NCI-H1105 (cell line): ENCODE measurements around the gene ATAD5.
"Not testable (repeated sequence)": the region's sequence is repeated elsewhere in the genome, so short reads cannot be mapped to it uniquely, and the experiment has no call there.

Source experiments
- DNase-seq: peaks from one replicate; lab custom pipeline; 2025; lab: John Stamatoyannopoulos, UW

Gene ATAD5

DNA sequence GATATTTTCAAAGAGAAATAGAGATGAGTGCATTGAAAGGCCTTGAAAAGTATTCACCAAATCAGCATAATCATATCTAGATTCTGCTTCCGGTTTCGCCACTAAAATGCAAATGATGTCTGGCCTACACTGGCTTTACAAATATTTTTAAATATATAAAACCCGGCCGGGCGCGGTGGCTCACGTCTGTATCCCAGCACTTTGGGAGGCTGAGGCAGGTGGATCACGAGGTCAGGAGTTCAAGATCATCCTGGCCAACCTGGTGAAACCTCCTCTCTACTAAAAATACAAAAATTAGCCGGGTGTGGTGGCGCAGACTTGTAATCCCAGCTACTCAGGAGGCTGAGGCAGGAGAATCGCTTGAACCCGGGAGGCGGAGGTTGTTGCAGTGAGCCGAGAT is 8.8 kb upstream of the ATAD5 start:
- DNase-seq: not testable (repeated sequence)

DNA sequence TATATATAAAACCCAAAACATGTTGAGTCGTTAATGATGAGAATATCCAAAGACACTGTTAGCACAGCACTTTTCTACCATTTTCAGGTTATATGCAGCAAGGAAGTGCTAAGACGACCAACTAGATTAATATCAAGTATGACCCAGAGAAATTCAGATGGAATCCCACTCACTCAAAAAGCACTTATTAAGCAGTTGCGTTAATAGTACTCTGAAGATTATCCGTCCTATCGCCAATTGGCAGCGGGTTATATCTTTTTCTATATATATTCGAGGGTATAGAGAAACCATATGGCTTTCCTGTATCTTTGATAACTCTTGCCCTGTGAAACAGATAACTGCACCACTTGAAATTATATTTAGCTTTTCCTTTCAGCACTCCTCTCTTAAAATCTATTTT is 8.3 kb upstream of the ATAD5 start:
- no peak for DNase-seq

GRCh38 chr17:30824002-30824355 is 7.8 kb upstream of the ATAD5 start:
- no peak for DNase-seq

DNA sequence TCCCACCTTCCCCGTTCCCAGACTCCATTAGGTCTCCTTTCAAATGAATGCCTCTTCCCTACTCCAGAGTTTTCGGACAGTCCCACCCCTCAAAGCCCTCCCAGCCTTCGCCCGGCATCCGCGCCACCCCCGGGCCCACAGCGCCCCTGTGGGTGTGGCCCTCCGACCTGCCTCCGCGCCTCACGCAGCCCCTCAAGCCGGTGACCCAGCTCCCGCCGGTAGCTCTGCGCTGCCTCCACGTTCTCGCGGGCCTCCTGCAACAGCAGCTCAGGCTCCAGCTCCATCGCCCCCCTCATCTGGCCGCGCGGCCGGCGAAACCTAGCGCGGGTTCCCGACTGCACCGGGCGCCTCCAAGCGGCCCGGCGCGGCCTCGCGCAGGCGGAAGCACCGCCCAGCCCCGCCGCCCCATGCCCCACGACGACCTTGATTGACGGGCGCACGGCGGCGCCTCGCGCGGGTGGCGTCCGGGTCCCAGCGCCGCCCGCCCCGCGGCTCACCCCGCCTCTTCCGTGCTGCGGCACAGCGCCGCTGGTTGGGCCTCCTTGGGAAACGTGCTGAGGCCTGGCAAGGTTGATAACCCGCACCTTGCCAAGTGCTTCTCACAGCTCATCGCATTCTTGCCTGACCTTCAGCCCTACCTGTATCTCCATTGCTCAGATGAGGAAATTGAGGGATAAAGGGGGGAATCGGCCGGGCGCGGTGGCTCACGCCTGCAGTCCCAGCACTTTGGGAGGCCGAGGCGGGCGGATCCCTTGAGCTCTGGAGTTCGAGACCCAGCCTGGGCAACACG is 7.2 kb upstream of the ATAD5 start, which contains the start of gene CRLF3:
Gene CRLF3, minus strand, starts transcription at position 337 of the 790 bp plus-strand sequence. Its CDS starts 41 bp downstream, at position 296.
- DNase-seq: peak; percentile 85

GRCh38 chr17:30827082-30827481 is 4.7 kb upstream of the ATAD5 start:
- DNase-seq: no peak

- no peak for DNase-seq
Observed at GRCh38 chr17:30829022-30829421, 2.7 kb upstream of the ATAD5 start.

DNA sequence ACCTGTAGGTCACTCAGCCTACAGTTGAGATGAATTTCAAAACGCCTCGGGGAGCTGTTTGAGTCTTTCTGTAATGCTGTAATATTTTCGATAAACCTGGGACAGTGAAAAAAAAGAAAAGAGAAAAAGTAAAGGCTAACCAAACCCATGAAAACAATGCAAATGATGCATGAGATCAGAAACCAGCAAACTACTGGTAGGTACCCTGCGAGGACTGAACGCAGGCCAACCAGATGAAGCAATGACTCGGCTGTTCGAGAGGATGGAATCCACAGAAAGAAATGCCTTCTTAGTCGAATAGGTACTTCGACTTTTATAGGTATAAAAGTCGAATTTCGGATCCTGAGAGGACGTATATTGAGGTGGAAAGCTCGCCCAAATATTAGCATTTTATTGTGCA is 509 bp upstream of the ATAD5 start:
- no peak for DNase-seq

GRCh38 chr17:30832438-30833124 is 815 bp downstream of the ATAD5 start:
- DNase-seq: no peak

DNA sequence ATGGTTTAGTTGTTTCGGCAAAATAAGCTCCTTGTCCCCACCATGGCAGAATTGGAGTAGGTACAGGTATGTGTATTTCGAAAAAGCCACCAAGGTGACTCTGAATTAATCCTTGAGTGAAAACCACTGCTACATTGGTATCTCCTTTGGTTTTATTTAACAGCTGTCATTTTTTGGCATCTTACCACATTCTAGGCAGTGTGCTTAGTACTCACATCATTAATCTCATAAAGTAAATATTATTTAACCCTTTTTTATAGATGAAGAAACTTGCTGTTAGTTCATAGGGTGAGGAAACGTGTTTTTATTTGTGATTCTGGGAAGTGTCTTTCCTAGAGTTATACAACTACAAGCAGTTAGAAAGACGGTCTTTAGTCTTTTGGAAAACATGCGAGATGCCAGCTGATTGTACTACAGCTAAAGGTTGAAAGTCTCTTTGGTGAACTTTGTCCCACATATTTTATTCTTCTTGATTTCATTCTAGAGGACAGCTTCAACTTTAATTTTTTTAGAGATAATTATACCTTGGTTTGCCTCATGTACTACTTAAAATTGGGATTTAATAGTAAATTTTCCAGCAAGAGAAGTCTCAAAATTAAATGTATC is 6.5 kb downstream of the ATAD5 start:
- no peak for DNase-seq

GRCh38 chr17:30840771-30841170 is 9.0 kb downstream of the ATAD5 start:
- no peak for DNase-seq

GRCh38 chr17:30848021-30848420 is 16.3 kb downstream of the ATAD5 start:
- DNase-seq: no peak

- DNase-seq: no peak
Observed at GRCh38 chr17:30854146-30854545, 22.4 kb downstream of the ATAD5 start.

- DNase-seq: no peak
Observed at GRCh38 chr17:30858556-30859250, 26.9 kb downstream of the ATAD5 start.

DNA sequence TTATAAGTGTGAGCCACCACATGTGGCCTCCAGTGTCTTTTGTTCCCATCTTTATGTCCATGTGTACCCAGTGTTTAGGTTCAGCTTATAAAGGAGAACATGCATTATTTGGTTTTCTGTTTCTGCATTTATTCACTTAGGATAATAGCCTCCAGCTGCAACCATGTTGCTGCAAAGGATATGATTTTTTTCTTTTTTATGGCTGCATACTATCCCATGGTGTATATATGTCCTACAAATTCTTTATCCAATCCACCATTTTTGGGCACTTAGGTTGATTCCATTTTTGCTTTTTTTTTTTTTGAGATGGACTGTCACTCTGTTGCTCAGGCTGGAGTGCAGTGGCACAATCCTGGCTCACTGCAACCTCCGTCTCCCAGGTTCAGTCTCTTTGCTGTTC is 32.9 kb downstream of the ATAD5 start:
- no peak for DNase-seq

- no peak for DNase-seq
Observed at GRCh38 chr17:30869005-30869404, 37.2 kb downstream of the ATAD5 start.

GRCh38 chr17:30886187-30886586 is 54.4 kb downstream of the ATAD5 start:
- DNase-seq: no peak

DNA sequence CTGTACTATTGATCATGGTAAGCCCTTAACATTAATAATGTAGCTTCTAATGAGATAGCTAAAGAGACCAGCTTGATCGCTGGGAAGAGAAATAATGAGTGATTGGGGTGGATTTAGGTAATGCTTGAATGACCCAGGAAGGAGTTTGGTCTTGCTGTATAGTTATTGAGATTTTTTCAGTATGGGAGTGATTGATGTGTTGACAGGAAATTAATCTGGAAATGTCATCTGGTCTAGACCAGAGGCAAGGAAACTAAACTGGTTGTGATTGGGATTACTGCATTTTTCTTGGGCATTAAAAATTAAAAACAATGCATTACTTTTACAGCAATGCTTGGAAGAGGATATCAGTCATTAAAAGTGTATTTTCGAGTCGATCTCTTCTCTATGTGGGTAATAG is 62.5 kb downstream of the ATAD5 start:
- DNase-seq: no peak

- no peak for DNase-seq
Observed at GRCh38 chr17:30897311-30897710, 65.5 kb downstream of the ATAD5 start.

DNA sequence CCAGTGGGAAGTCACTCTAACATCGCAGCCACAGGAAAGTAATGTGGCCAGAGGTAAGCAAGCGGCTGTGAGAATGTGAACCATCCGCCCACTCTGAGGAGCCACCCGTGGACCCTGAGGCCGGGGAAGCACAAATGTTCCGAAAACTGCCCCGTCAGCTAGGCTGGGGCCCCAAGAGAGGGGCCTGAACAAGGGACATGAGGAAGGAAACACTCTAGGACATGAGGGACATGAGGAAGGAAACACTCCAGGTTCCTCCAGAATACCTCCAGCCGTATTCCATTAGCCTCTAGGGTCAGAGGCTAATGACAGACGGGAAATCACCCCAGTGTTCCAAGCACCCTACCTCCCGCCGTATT is 74.0 kb downstream of the ATAD5 start:
- DNase-seq: no peak

DNA sequence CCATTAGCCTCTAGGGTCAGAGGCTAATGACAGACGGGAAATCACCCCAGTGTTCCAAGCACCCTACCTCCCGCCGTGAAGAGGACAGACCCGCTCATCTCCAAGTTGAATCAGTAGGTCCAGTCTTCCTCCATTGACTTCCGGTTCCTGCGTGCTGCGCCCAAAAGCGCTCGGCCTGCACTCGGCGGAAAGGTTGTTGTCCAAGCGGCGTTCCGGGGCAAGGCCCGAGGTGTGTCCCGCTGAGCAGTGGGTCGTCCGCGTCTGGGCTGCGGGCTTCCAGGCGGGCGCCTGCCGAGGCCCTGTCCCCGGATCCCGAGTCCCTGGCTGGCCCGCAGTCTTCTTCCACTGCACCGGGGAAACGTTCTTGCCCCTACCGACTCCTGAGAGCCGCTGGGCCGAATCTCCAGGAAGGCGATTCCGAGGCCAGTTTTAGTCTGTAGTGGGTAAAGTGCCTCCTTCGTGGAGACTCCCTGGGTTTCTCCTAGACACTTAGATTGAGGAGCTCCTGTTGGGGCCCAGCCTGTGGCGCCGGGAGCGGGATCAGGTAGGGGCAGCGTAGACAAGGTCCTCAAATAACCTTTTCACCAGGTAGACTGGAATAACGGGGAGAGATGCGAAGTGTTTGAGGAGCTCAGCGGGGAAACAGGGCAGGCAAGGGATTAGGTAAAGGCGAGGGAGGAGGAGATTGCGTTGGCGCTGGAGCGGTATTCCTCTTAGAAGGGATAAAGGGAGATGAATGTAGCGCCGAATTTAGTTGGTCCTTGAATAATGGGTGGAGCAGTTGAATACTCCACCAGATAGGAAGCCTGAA is 74.5 kb downstream of the ATAD5 start, which contains the start of gene TEFM:
Gene TEFM, minus strand, starts transcription at position 138 of the 811 bp plus-strand sequence. Its CDS starts 40 bp downstream, at position 98.
- DNase-seq: peak; percentile 80

DNA sequence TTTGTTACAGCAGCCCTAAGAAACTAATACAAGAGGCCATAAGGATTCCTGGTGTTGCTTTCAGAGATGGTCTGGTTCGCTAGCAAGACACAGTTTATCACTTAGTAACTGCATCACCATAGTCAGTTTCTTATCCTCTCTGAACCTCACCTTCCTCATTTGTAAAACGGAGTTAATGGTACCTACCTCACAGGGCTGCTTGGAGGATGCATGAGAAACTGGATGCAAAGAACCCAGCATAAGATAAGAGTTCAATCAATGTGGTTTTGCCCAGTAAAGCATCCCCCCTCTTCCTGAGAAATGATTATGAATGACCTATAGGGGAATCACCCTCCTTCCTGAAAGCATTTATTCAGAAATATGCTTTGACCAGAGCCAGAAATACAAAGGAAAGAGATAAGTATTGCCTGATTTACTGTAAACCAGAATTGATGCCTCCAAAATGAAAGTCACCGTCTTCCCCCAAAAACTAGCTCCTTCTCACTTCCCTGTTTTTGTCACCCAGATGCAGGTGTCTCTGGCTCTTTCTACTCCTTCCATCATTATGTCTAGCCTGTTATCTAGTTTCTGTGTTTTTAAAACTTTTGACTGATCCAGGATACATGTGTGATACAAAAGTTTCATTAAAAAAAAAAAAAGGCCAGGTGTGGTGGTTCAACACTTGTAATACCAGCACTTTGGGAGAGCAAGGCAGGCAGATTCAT is 77.1 kb downstream of the ATAD5 start:
- DNase-seq: no peak
